A549 (cell line): ENCODE results near the gene LUZP1. TPM values are rescaled to one million over a fixed set of nuclear protein-coding genes. Genes with fewer than 3 reads are reported as not detected.
A peak's percentile ranks its signal among the peaks of the same experiment; 100 is the strongest.

ENCODE experiments used
- ATAC-seq, 2 experiments: fragments of 200-7000 bp in 1 of 2; fragments of >200 bp in 1 of 2; cut with Nextera tagmentation in 1 of 2; cut with Tn5 transposase in 1 of 2; 3 replicates each; pipeline versions ENCODE4 v1.8.0 to v1.9.1; 2018 to 2020; ENCODE audit warnings: mild to moderate bottlenecking in 1 of 2, moderate library complexity in 1 of 2
- CTCF ChIA-PET: fragments of 300-600 bp; sonication (Branson Sonifier 250); formaldehyde crosslinking; extraction: SDS; loops from one replicate; lab custom pipeline; 2021; ENCODE audit warnings: antibody characterized with exemption, inconsistent platforms; lab: Yijun Ruan, JAX
- POLR2A ChIA-PET: fragments of 350-600 bp; formaldehyde crosslinking; extraction: SDS; loops from one replicate; lab custom pipeline; 2021; ENCODE audit warnings: antibody characterized with exemption, inconsistent platforms; lab: Yijun Ruan, JAX
- DNase-seq, 2 experiments: peaks; one replicate each; pipeline versions ENCODE4 v3.0.0 to v3.0.0-alpha.2; 2011 to 2016; ENCODE audit warnings: low read depth in 1 of 2, low spot score in 1 of 2
- FAIRE-seq: peaks from 2 replicates; lab custom pipeline; 2011; peaks lifted over from hg19 to GRCh38; lab: Jason Lieb, UNC
- H3K27ac ChIP-seq, 2 experiments: fragments of >200 bp; sonication (Bioruptor Twin); formaldehyde crosslinking; 3 replicates each; pipeline ENCODE4 v1.5.1; 2016 to 2017
- H3K4me1 ChIP-seq: fragments of >200 bp; sonication (Bioruptor Twin); formaldehyde crosslinking; 3 replicates; pipeline ENCODE4 v1.6.1; 2016
- H3K4me2 ChIP-seq: fragments of >200 bp; sonication (Bioruptor Twin); formaldehyde crosslinking; 3 replicates; pipeline ENCODE4 v1.6.1; 2016
- H3K4me3 ChIP-seq: fragments of >200 bp; sonication (Bioruptor Twin); formaldehyde crosslinking; 3 replicates; pipeline ENCODE4 v1.5.1; 2016
- H3K9me3 ChIP-seq: fragments of >200 bp; sonication (Bioruptor Twin); formaldehyde crosslinking; 3 replicates; pipeline ENCODE4 v1.6.1; 2016
- ATOH8 ChIP-seq: fragments of 250-450 bp; sonication (Bioruptor Pico); IDR thresholded peaks from 2 replicates; pipeline ENCODE4 v1.5.0; 2020; ENCODE audit warnings: low read depth, mild to moderate bottlenecking, moderate library complexity
- CBX2 ChIP-seq: fragments of 200-600 bp; sonication (generic); IDR thresholded peaks from 2 replicates; pipeline ENCODE4 v1.6.1; 2016; ENCODE audit warnings: low read depth, mild to moderate bottlenecking, borderline replicate concordance
- E2F6 ChIP-seq: IDR thresholded peaks from 2 replicates; pipeline ENCODE4 v1.6.1; 2012; ENCODE audit warnings: low read depth, borderline replicate concordance
- EHMT2 ChIP-seq: fragments of 200-600 bp; sonication (generic); IDR thresholded peaks from 2 replicates; pipeline ENCODE4 v1.6.1; 2016; ENCODE audit warnings: antibody characterized with exemption, low read depth, mild to moderate bottlenecking, moderate library complexity
- EP300 ChIP-seq, 2 experiments: fragments of >200 bp; sonication (Bioruptor Twin); formaldehyde crosslinking; IDR thresholded peaks; 2 replicates in 1 of 2; 3 replicates in 1 of 2; pipeline ENCODE4 v1.6.1; 2016 to 2017
- GATA3 ChIP-seq: IDR thresholded peaks from 2 replicates; pipeline ENCODE4 v1.6.1; 2012; ENCODE audit warnings: borderline replicate concordance
- HMGXB4 ChIP-seq: fragments of 250-450 bp; sonication (Bioruptor Pico); IDR thresholded peaks from 2 replicates; pipeline ENCODE4 v1.5.0; 2021; ENCODE audit warnings: mild to moderate bottlenecking, moderate library complexity, borderline replicate concordance
- HOXA7 ChIP-seq: fragments of 250-450 bp; sonication (Bioruptor Pico); IDR thresholded peaks from 2 replicates; pipeline ENCODE4 v1.5.0; 2020; ENCODE audit warnings: mild to moderate bottlenecking, moderate library complexity
- HOXB5 ChIP-seq: fragments of 250-450 bp; sonication (Bioruptor Pico); IDR thresholded peaks from 2 replicates; pipeline ENCODE4 v1.5.0; 2020; ENCODE audit warnings: mild to moderate bottlenecking, moderate library complexity
- JUNB ChIP-seq: fragments of >200 bp; sonication (Bioruptor Twin); formaldehyde crosslinking; IDR thresholded peaks from 2 replicates; pipeline ENCODE4 v1.6.1; 2016
- MYC ChIP-seq: IDR thresholded peaks from 2 replicates; pipeline ENCODE4 v1.6.1; 2012; ENCODE audit warnings: mild to moderate bottlenecking, inconsistent platforms, low read length, improper control_type of control experiment, borderline replicate concordance
- NR3C1 ChIP-seq: fragments of >200 bp; sonication (Bioruptor Twin); formaldehyde crosslinking; IDR thresholded peaks from 3 replicates; pipeline ENCODE4 v1.6.1; 2017
- POLR2A ChIP-seq: IDR thresholded peaks from 2 replicates; pipeline ENCODE4 v1.6.1; 2012; ENCODE audit warnings: mild to moderate bottlenecking, low read length
- RAD21 ChIP-seq, 2 experiments: fragments of >200 bp in 1 of 2; sonication (Bioruptor Twin) in 1 of 2; formaldehyde crosslinking in 1 of 2; IDR thresholded peaks in 1 of 2; conservative IDR thresholded peaks in 1 of 2; 2 replicates in 1 of 2; 3 replicates in 1 of 2; pipeline ENCODE4 v1.6.1; 2012 to 2018; ENCODE audit warnings: inconsistent platforms in 1 of 2
- TP53 ChIP-seq: fragments of 250-450 bp; sonication (Bioruptor Pico); IDR thresholded peaks from 2 replicates; pipeline ENCODE4 v1.5.0; 2021; ENCODE audit warnings: mild to moderate bottlenecking, moderate library complexity
- WGBS: methylation state at CpG from one replicate; pipeline ENCODE4 v1.1.6; 2017; ENCODE audit errors: missing lambda C conversion rate; 5-methylcytosine and 5-hydroxymethylcytosine counted together
- polyA plus RNA-seq, 4 experiments: library from polyadenylated mRNA; depleted of rRNA in 3 of 4; stranded (reverse); fragments of >200 nt; fragmentation: RNase III in 1 of 4; extraction: RNeasy Plus Mini Kit Qiagen cat#74134 plus additional on column Dnase treatment in 1 of 4; gene quantifications; 2 replicates in 3 of 4; 3 replicates in 1 of 4; pipeline ENCODE4 v1.2.3, GENCODE V29; 2011 to 2017

LUZP1 gene
- polyA plus RNA-seq, 2 of the 4 experiments (the other 2 are of a cell fraction) = 18.2 to 26.2 TPM

DNA sequence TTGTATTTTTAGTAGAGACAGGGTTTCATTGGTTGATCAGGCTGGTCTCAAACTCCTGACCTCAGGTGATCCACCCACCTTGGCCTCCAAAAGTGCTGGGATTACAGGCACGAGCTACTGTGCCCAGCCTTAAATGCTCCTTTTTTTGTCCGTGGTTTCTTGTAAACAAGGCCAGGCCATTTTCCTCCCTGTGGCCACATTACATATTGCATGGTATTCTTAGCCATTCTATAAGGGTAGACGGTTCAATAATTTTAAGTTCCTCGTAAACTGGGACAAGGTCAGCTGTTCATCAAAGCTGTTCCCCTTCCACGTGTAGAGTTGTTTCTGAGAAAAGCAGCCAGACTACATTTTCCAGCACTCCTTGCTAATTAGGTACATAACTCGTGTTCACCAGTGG, 10.3 kb upstream of the LUZP1 start:
- FAIRE-seq = no peak

DNA sequence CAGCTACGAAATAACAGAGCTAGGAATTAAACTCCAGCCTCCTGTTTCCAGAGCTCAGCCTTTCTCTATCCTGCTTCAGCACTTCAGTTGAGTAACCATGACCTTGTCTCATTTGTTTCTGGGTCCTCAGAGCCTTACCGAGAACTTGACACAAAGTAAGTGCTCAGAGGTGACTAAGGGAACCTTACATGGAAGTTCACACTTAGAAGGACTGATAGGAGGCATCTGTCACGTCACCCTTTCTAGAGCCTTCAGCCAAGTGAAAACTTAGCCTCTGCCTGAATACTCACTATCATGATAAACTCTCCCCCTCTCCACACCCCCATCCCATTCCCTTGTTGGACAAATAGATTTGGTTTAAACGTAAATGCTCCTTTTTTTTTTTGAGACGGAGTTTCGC, 9.8 kb upstream of the LUZP1 start:
- Histone ChIP-seq H3K9me3 (no peaks in the 10 kb centered on the region), H3K27ac (peak overlapping the region; percentile 79 to 94), H3K4me1 (peaks cover 20% of the 10 kb centered on the region), H3K4me2 (peak overlapping the region; percentile 86), H3K4me3 (no peak overlapping the region)
- POLR2A ChIA-PET = interaction anchor here (0.9 kb wide), 1 partner anchor 10 kb away, joined by 3 read pairs; no protein-coding TSS in a partner anchor
- CTCF ChIA-PET = interaction anchor here (0.8 to 10.0 kb wide), 6 partner anchors 17 to 202 kb away, joined by 3 to 203 read pairs (median 4); no protein-coding TSS in a partner anchor
- ATAC-seq (no peak), DNase-seq (no peak), FAIRE-seq (no peak)
- 89% methylated on average over 6 of the region's 6 CpGs for WGBS
- TF ChIP-seq E2F6 = no peak
- TF ChIP-seq HOXA7 (CRISPR knock-in tag) = no peak
- no peak for TF ChIP-seq HOXB5 (CRISPR knock-in tag)
- no peak for TF ChIP-seq NR3C1
- TF ChIP-seq EP300 (IDR thresholded peaks at IDR 0.05) = no peak
- no peak for TF ChIP-seq HMGXB4 (CRISPR knock-in tag)
- no peak for TF ChIP-seq GATA3
- no peak for TF ChIP-seq MYC
- no peak for TF ChIP-seq CBX2
- no peak for TF ChIP-seq EHMT2

More for the DNA sequence above, 10.3 kb upstream of the LUZP1 start:
- ATAC-seq (peak in 1 of 2 experiments; percentile 72; a peak in 3 of 6 replicates), DNase-seq (peak in 1 of 2 experiments; percentile 52)
- Histone ChIP-seq H3K9me3 (no peaks in the 10 kb centered on the region), H3K4me2 (no peak overlapping the region), H3K4me3 (no peak overlapping the region), H3K27ac (peak overlapping the region in 1 of 2 experiments; percentile 94; a peak in 3 of 6 replicates), H3K4me1 (peaks cover 20% of the 10 kb centered on the region)
- 54% methylated on average over 6 of the region's 6 CpGs for WGBS
- TF ChIP-seq JUNB = no peak
- 0 out of 5 replicates have a peak, but pooled peaks have one; percentile 8 to 12 for TF ChIP-seq RAD21 (conservative IDR thresholded peaks at IDR 0.05 in 1 of 2, IDR thresholded peaks at IDR 0.05 in 1 of 2)
- TF ChIP-seq POLR2A = no peak
- TF ChIP-seq HMGXB4 (CRISPR knock-in tag) = no peak
- no peak for TF ChIP-seq TP53 (CRISPR knock-in tag)
- no peak for TF ChIP-seq EP300 (IDR thresholded peaks at IDR 0.05)
- TF ChIP-seq CBX2 = no peak
- TF ChIP-seq ATOH8 = no peak
- ChIA-PET CTCF (interaction anchor here (0.8 to 10.0 kb wide), 8 partner anchors 16 to 459 kb away, joined by 3 to 203 read pairs (median 3); partner anchors contain the start of gene HTR1D), POLR2A (interaction anchor here (0.6 to 0.8 kb wide), 2 partner anchors 10 to 16 kb away, joined by 3 read pairs; partner anchors contain the start of gene LUZP1)
